Esophagus squamous epithelium (tissue), 4 donors: ENCODE data around the gene AKAP12.

ENCODE experiments used
- POLR2A ChIP-seq, 4 donors: fragments of 450-650 bp; IDR thresholded peaks; one replicate each; pipeline ENCODE4 v1.6.1; 2017; ENCODE audit warnings: antibody characterized with exemption in 4 of 4, mild to moderate bottlenecking in 4 of 4, moderate library complexity in 3 of 4
- TF ChIP-seq, protein P1 (sequence below), 6 experiments: fragments of 450-650 bp in 4 of 6; fragments of 200-600 bp in 2 of 6; sonication (generic) in 2 of 6; IDR thresholded peaks; one replicate each; pipeline ENCODE4 v1.5.1; 2016 to 2019; ENCODE audit warnings: antibody characterized with exemption in 6 of 6, mild to moderate bottlenecking in 4 of 6, moderate library complexity in 4 of 6

DNA sequence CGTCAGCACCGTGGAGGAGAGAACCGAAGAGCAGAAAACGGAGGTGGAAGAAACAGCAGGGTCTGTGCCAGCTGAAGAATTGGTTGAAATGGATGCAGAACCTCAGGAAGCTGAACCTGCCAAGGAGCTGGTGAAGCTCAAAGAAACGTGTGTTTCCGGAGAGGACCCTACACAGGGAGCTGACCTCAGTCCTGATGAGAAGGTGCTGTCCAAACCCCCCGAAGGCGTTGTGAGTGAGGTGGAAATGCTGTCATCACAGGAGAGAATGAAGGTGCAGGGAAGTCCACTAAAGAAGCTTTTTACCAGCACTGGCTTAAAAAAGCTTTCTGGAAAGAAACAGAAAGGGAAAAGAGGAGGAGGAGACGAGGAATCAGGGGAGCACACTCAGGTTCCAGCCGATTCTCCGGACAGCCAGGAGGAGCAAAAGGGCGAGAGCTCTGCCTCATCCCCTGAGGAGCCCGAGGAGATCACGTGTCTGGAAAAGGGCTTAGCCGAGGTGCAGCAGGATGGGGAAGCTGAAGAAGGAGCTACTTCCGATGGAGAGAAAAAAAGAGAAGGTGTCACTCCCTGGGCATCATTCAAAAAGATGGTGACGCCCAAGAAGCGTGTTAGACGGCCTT, 110.0 kb downstream of the AKAP12 start:
- no peak for TF ChIP-seq POLR2A (IDR thresholded peaks at IDR 0.05)
- TF ChIP-seq, protein P1, sequence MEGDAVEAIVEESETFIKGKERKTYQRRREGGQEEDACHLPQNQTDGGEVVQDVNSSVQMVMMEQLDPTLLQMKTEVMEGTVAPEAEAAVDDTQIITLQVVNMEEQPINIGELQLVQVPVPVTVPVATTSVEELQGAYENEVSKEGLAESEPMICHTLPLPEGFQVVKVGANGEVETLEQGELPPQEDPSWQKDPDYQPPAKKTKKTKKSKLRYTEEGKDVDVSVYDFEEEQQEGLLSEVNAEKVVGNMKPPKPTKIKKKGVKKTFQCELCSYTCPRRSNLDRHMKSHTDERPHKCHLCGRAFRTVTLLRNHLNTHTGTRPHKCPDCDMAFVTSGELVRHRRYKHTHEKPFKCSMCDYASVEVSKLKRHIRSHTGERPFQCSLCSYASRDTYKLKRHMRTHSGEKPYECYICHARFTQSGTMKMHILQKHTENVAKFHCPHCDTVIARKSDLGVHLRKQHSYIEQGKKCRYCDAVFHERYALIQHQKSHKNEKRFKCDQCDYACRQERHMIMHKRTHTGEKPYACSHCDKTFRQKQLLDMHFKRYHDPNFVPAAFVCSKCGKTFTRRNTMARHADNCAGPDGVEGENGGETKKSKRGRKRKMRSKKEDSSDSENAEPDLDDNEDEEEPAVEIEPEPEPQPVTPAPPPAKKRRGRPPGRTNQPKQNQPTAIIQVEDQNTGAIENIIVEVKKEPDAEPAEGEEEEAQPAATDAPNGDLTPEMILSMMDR (IDR thresholded peaks at IDR 0.05) = no peak
